ENCODE results near the gene ME2.

ME2 gene

GRCh38 chr18:50909261-50909660 lies 30.3 kb downstream of the ME2 start:
- H3K4me2 ChIP-seq: no peak overlapping the region
- no peak overlapping the region for H3K4me3 ChIP-seq
- H3K9me3 ChIP-seq: peaks cover 30% of the 10 kb centered on the region
- H4K20me1 ChIP-seq: peaks cover 20% of the 10 kb centered on the region
- H3K27me3 ChIP-seq: no peaks in the 10 kb centered on the region
- TF ChIP-seq Cebpa-rat (IDR thresholded peaks at IDR 0.05): no peak
- H3K4me1 ChIP-seq: no peaks in the 10 kb centered on the region
- H3K27ac ChIP-seq: no peak overlapping the region
- H3K36me3 ChIP-seq: peaks cover 100% of the 10 kb centered on the region
- no peak overlapping the region for H3K9ac ChIP-seq

GRCh38 chr18:50911006-50911405 lies 32.1 kb downstream of the ME2 start:
- no peak overlapping the region for H3K4me2 ChIP-seq
- peaks cover 94% of the 10 kb centered on the region for H3K36me3 ChIP-seq
- H3K4me1 ChIP-seq: no peaks in the 10 kb centered on the region
- H3K4me3 ChIP-seq: no peak overlapping the region
- no peak for TF ChIP-seq Cebpa-rat (IDR thresholded peaks at IDR 0.05)
- peaks cover 13% of the 10 kb centered on the region for H3K9me3 ChIP-seq
- H4K20me1 ChIP-seq: peaks cover 20% of the 10 kb centered on the region
- H3K9ac ChIP-seq: no peak overlapping the region
- H3K27me3 ChIP-seq: no peaks in the 10 kb centered on the region
- no peak overlapping the region for H3K27ac ChIP-seq

- Histone ChIP-seq H3K4me1 (no peaks in the 10 kb centered on the region), H4K20me1 (peaks cover 1% of the 10 kb centered on the region; the same call in 1 of the 2 replicates), H3K27me3 (no peaks in the 10 kb centered on the region), H3K9me3 (no peaks in the 10 kb centered on the region), H3K36me3 (peaks cover 83% of the 10 kb centered on the region), H3K27ac (no peak overlapping the region), H3K4me2 (no peak overlapping the region), H3K9ac (no peak overlapping the region), H3K4me3 (no peak overlapping the region)
- TF ChIP-seq Cebpa-rat (IDR thresholded peaks at IDR 0.05): no peak
Observed at GRCh38 chr18:50917021-50917420, 38.1 kb downstream of the ME2 start.

- H3K4me1 ChIP-seq: no peaks in the 10 kb centered on the region
- no peak for TF ChIP-seq Cebpa-rat (IDR thresholded peaks at IDR 0.05)
- H4K20me1 ChIP-seq: no peaks in the 10 kb centered on the region; the same call in 1 of the 2 replicates
- no peak overlapping the region for H3K9ac ChIP-seq
- H3K4me3 ChIP-seq: no peak overlapping the region
- no peak overlapping the region for H3K27ac ChIP-seq
- peaks cover 83% of the 10 kb centered on the region for H3K36me3 ChIP-seq
- H3K9me3 ChIP-seq: no peaks in the 10 kb centered on the region
- H3K4me2 ChIP-seq: no peak overlapping the region
- H3K27me3 ChIP-seq: no peaks in the 10 kb centered on the region
Observed at GRCh38 chr18:50918153-50918552, 39.2 kb downstream of the ME2 start.

- no peak for TF ChIP-seq Cebpa-rat (IDR thresholded peaks at IDR 0.05)
- no peaks in the 10 kb centered on the region for H4K20me1 ChIP-seq
- H3K27ac ChIP-seq: no peak overlapping the region
- no peaks in the 10 kb centered on the region for H3K27me3 ChIP-seq
- H3K36me3 ChIP-seq: peaks cover 100% of the 10 kb centered on the region
- H3K9ac ChIP-seq: no peak overlapping the region
- peaks cover 17% of the 10 kb centered on the region; the same call in 1 of the 2 replicates for H3K9me3 ChIP-seq
- no peaks in the 10 kb centered on the region for H3K4me1 ChIP-seq
- no peak overlapping the region for H3K4me3 ChIP-seq
- no peak overlapping the region for H3K4me2 ChIP-seq
Observed at GRCh38 chr18:50924372-50924771, 45.5 kb downstream of the ME2 start.

- Histone ChIP-seq H3K9me3 (peaks cover 17% of the 10 kb centered on the region; the same call in 1 of the 2 replicates), H3K9ac (no peak overlapping the region), H3K27me3 (no peaks in the 10 kb centered on the region), H3K4me2 (no peak overlapping the region), H3K4me1 (no peaks in the 10 kb centered on the region), H4K20me1 (no peaks in the 10 kb centered on the region), H3K36me3 (peaks cover 87% of the 10 kb centered on the region), H3K27ac (no peak overlapping the region), H3K4me3 (no peak overlapping the region)
- no peak for TF ChIP-seq Cebpa-rat (IDR thresholded peaks at IDR 0.05)
Observed at GRCh38 chr18:50926521-50926920, 47.6 kb downstream of the ME2 start.

- H3K4me3 ChIP-seq: no peak overlapping the region
- no peak for TF ChIP-seq Cebpa-rat (IDR thresholded peaks at IDR 0.05)
- no peak overlapping the region for H3K9ac ChIP-seq
- peaks cover 17% of the 10 kb centered on the region; the same call in 1 of the 2 replicates for H3K9me3 ChIP-seq
- no peaks in the 10 kb centered on the region for H3K27me3 ChIP-seq
- peaks cover 86% of the 10 kb centered on the region for H3K36me3 ChIP-seq
- no peaks in the 10 kb centered on the region for H3K4me1 ChIP-seq
- H4K20me1 ChIP-seq: no peaks in the 10 kb centered on the region
- H3K27ac ChIP-seq: no peak overlapping the region
- no peak overlapping the region for H3K4me2 ChIP-seq
Observed at GRCh38 chr18:50928551-50928950, 49.6 kb downstream of the ME2 start.

GRCh38 chr18:50933684-50934083 lies 54.8 kb downstream of the ME2 start:
- peaks cover 77% of the 10 kb centered on the region for H3K36me3 ChIP-seq
- no peaks in the 10 kb centered on the region for H3K27me3 ChIP-seq

GRCh38 chr18:50934545-50935211 lies 55.8 kb downstream of the ME2 start:
- no peaks in the 10 kb centered on the region for H3K9me3 ChIP-seq
- no peaks in the 10 kb centered on the region for H3K27me3 ChIP-seq
- no peaks in the 10 kb centered on the region for H3K4me1 ChIP-seq
- no peak for TF ChIP-seq Cebpa-rat (IDR thresholded peaks at IDR 0.05)
- H4K20me1 ChIP-seq: no peaks in the 10 kb centered on the region
- H3K9ac ChIP-seq: no peak overlapping the region
- no peak overlapping the region for H3K4me3 ChIP-seq
- H3K4me2 ChIP-seq: no peak overlapping the region
- H3K27ac ChIP-seq: no peak overlapping the region
- peaks cover 75% of the 10 kb centered on the region for H3K36me3 ChIP-seq

More at GRCh38 chr18:50933684-50934083, 54.8 kb downstream of the ME2 start:
- H3K9ac ChIP-seq: no peak overlapping the region
- H3K4me1 ChIP-seq: no peaks in the 10 kb centered on the region
- no peak overlapping the region for H3K27ac ChIP-seq
- no peak for TF ChIP-seq Cebpa-rat (IDR thresholded peaks at IDR 0.05)
- no peaks in the 10 kb centered on the region for H3K9me3 ChIP-seq
- no peak overlapping the region for H3K4me3 ChIP-seq
- no peaks in the 10 kb centered on the region for H4K20me1 ChIP-seq
- H3K4me2 ChIP-seq: no peak overlapping the region

GRCh38 chr18:50935493-50936191 lies 56.7 kb downstream of the ME2 start:
- H3K9ac ChIP-seq: no peak overlapping the region
- H3K36me3 ChIP-seq: peaks cover 77% of the 10 kb centered on the region
- H3K27ac ChIP-seq: no peak overlapping the region
- no peak overlapping the region for H3K4me2 ChIP-seq
- H3K4me3 ChIP-seq: no peak overlapping the region
- H3K27me3 ChIP-seq: no peaks in the 10 kb centered on the region
- no peaks in the 10 kb centered on the region for H4K20me1 ChIP-seq
- H3K4me1 ChIP-seq: no peaks in the 10 kb centered on the region
- H3K9me3 ChIP-seq: no peaks in the 10 kb centered on the region
- TF ChIP-seq Cebpa-rat (IDR thresholded peaks at IDR 0.05): no peak

All from BLaER1 (cell line).